Gastrocnemius medialis (tissue), 4 donors: ENCODE results near the gene COL1A2. TPM values are rescaled to one million over a fixed set of nuclear protein-coding genes. Genes with fewer than 3 reads are reported as not detected.

Experiments
- ATAC-seq, 2 donors: fragments of 150-250 bp; one replicate each; pipeline ENCODE4 v1.9.1; 2016
- DNase-seq, 2 donors: peaks; one replicate each; pipeline ENCODE4 v3.0.0-alpha.2; 2019
- H3K27ac ChIP-seq, 4 donors: fragments of 200-600 bp; sonication (generic); 1 replicate in 1 of 4; 2 replicates in 3 of 4; pipeline ENCODE4 v1.5.1; 2016 to 2018; ENCODE audit warnings: mild to moderate bottlenecking in 2 of 4, moderate library complexity in 1 of 4
- H3K27me3 ChIP-seq, 3 donors: fragments of 200-600 bp; sonication (generic) in 2 of 3; 1 replicate in 1 of 3; 2 replicates in 2 of 3; pipeline versions ENCODE4 v1.5.1 to v1.6.0; 2016 to 2019; ENCODE audit warnings: mild to moderate bottlenecking in 1 of 3, moderate library complexity in 1 of 3
- H3K36me3 ChIP-seq, 2 donors: fragments of 200-600 bp; sonication (generic) in 1 of 2; one replicate each; pipeline ENCODE4 v1.5.1; 2017 to 2018
- H3K4me1 ChIP-seq, 2 donors: fragments of 200-600 bp; sonication (generic) in 1 of 2; one replicate each; pipeline ENCODE4 v1.5.1; 2016 to 2017; ENCODE audit warnings: mild to moderate bottlenecking in 2 of 2
- H3K4me3 ChIP-seq, 4 donors: fragments of 200-600 bp; sonication (generic) in 3 of 4; 1 replicate in 1 of 4; 2 replicates in 3 of 4; pipeline ENCODE4 v1.5.1; 2016 to 2019; ENCODE audit warnings: mild to moderate bottlenecking in 2 of 4
- H3K9me3 ChIP-seq, 3 donors: fragments of 200-600 bp; sonication (generic) in 2 of 3; 1 replicate in 1 of 3; 2 replicates in 2 of 3; pipeline ENCODE4 v1.5.1; 2016 to 2019
- POLR2A ChIP-seq, 2 donors: fragments of 450-650 bp; IDR thresholded peaks; one replicate each; pipeline ENCODE4 v1.6.1; 2017; ENCODE audit warnings: antibody characterized with exemption in 2 of 2, mild to moderate bottlenecking in 2 of 2, moderate library complexity in 2 of 2
- in situ Hi-C, 4 donors: fragments of 200-750 bp; cut with MboI; loops; one replicate each; pipeline versions ENCODE4 v1.15.0 to v1.8.0; 2017; ENCODE audit warnings: low sequenced_read_pairs in 4 of 4
- intact Hi-C: fragments of 100-400 bp; cut with DNase I; formaldehyde crosslinking; loops from one replicate; pipeline ENCODE4 v1.15.1; 2023; ENCODE audit warnings: low total_unique reads
- total RNA-seq, 4 donors: library from RNA; depleted of rRNA; stranded (reverse); fragments of >200 nt; gene quantifications; one replicate each; pipeline versions ENCODE4 v1.1.0 to v1.2.3, GENCODE V29; 2016
- TF ChIP-seq, protein P1 (sequence below), 5 experiments: fragments of 450-650 bp in 3 of 5; fragments of 200-600 bp in 2 of 5; sonication (generic) in 2 of 5; IDR thresholded peaks in 4 of 5; conservative IDR thresholded peaks in 1 of 5; 1 replicate in 4 of 5; 2 replicates in 1 of 5; pipeline ENCODE4 v1.5.1; 2016 to 2019; ENCODE audit warnings: antibody characterized with exemption in 5 of 5, mild to moderate bottlenecking in 3 of 5, moderate library complexity in 3 of 5

The COL1A2 gene
- total RNA-seq, 4 donors from 2014 or later = 11.2 to 43.6 (median 18.7) TPM

DNA sequence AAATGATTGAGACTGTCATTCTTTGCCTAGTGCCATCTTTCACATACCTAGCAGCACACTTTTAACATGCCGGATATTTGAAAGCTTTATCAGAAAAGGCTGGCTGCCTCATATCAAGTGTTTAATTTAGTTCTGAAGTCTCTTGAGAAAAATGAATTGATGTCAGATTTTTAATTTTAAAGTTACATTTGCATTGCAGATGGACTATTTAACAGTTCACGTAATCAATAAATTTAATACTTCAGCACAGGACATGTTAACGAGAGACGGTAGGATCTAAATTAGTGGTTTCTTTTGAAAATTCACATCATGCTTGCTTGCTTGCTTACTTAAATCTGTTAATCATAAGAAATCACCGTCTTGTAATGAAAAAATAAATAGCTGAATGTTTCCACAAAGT is 51.6 kb downstream of the COL1A2 start:
- H3K9me3 ChIP-seq = no peaks in the 10 kb centered on the region
- H3K36me3 ChIP-seq = no peaks in the 10 kb centered on the region
- H3K4me3 ChIP-seq = no peak overlapping the region
- H3K4me1 ChIP-seq = no peaks in the 10 kb centered on the region
- in situ Hi-C loops = loop anchor here in 1 of 4 donors (5.0 kb wide), 1 partner anchor 1031 kb away; no protein-coding TSS in a partner anchor
- ATAC-seq = no peak
- no peak overlapping the region for H3K27ac ChIP-seq
- no peak for TF ChIP-seq POLR2A (IDR thresholded peaks at IDR 0.05)
- TF ChIP-seq, protein P1, sequence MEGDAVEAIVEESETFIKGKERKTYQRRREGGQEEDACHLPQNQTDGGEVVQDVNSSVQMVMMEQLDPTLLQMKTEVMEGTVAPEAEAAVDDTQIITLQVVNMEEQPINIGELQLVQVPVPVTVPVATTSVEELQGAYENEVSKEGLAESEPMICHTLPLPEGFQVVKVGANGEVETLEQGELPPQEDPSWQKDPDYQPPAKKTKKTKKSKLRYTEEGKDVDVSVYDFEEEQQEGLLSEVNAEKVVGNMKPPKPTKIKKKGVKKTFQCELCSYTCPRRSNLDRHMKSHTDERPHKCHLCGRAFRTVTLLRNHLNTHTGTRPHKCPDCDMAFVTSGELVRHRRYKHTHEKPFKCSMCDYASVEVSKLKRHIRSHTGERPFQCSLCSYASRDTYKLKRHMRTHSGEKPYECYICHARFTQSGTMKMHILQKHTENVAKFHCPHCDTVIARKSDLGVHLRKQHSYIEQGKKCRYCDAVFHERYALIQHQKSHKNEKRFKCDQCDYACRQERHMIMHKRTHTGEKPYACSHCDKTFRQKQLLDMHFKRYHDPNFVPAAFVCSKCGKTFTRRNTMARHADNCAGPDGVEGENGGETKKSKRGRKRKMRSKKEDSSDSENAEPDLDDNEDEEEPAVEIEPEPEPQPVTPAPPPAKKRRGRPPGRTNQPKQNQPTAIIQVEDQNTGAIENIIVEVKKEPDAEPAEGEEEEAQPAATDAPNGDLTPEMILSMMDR (IDR thresholded peaks at IDR 0.05 in 4 of 5, conservative IDR thresholded peaks at IDR 0.05 in 1 of 5) = no peak
- DNase-seq = no peak
- intact Hi-C loops = no loop called here
- H3K27me3 ChIP-seq = no peaks in the 10 kb centered on the region

- TF ChIP-seq, protein P1 (IDR thresholded peaks at IDR 0.05 in 4 of 5, conservative IDR thresholded peaks at IDR 0.05 in 1 of 5) = peak in 4 of 5 experiments; percentile 37 to 60 (median 56)
- no peak for TF ChIP-seq POLR2A (IDR thresholded peaks at IDR 0.05)
- Histone ChIP-seq H3K9me3 (no peaks in the 10 kb centered on the region), H3K4me3 (no peak overlapping the region), H3K36me3 (no peaks in the 10 kb centered on the region), H3K4me1 (peaks cover 5 to 9% of the 10 kb centered on the region in 2 donors), H3K27ac (no peak overlapping the region), H3K27me3 (no peaks in the 10 kb centered on the region)
- in situ Hi-C loops = loop anchor here in 1 of 4 donors (5.0 kb wide), 1 partner anchor 1028 kb away; no protein-coding TSS in a partner anchor
- intact Hi-C loops = no loop called here
- ATAC-seq (peak in 1 of 2 donors; percentile 58), DNase-seq (no peak)
These were observed 54.5 kb downstream of the COL1A2 start for GRCh38 chr7:94449151-94449725.

GRCh38 chr7:94450044-94450697 is 55.5 kb downstream of the COL1A2 start:
- H3K9me3 ChIP-seq = no peaks in the 10 kb centered on the region
- peaks cover 5 to 9% of the 10 kb centered on the region in 2 donors for H3K4me1 ChIP-seq
- no peak overlapping the region for H3K4me3 ChIP-seq
- ATAC-seq (no peak), DNase-seq (no peak)
- H3K27me3 ChIP-seq = no peaks in the 10 kb centered on the region
- intact Hi-C loops (loop anchor here (5.0 kb wide), 1 partner anchor 207 kb away; the partner anchor contains the start of gene SGCE), in situ Hi-C loops (loop anchor here in 2 of 4 donors (25.0 kb wide), 1 partner anchor 1037 kb away; the partner anchor contains the start of gene ASB4 (in 2 of the 2))
- no peak overlapping the region for H3K27ac ChIP-seq
- no peaks in the 10 kb centered on the region for H3K36me3 ChIP-seq
- TF ChIP-seq POLR2A (IDR thresholded peaks at IDR 0.05) = no peak
- TF ChIP-seq, protein P1 (IDR thresholded peaks at IDR 0.05 in 4 of 5, conservative IDR thresholded peaks at IDR 0.05 in 1 of 5) = no peak

- DNase-seq = no peak
- in situ Hi-C loops = loop anchor here in 2 of 4 donors (25.0 kb wide), 1 partner anchor 1036 kb away; the partner anchor contains the start of gene ASB4 (in 2 of the 2)
- ATAC-seq = peak in 1 of 2 donors; percentile 18
- Histone ChIP-seq H3K4me3 (no peak overlapping the region), H3K27me3 (no peaks in the 10 kb centered on the region), H3K36me3 (no peaks in the 10 kb centered on the region), H3K27ac (no peak overlapping the region), H3K9me3 (no peaks in the 10 kb centered on the region), H3K4me1 (peaks cover 5 to 9% of the 10 kb centered on the region in 2 donors)
- intact Hi-C loops = loop anchor here (5.0 kb wide), 1 partner anchor 206 kb away; the partner anchor contains the start of gene SGCE
- TF ChIP-seq, protein P1 (IDR thresholded peaks at IDR 0.05 in 4 of 5, conservative IDR thresholded peaks at IDR 0.05 in 1 of 5) = no peak
- no peak for TF ChIP-seq POLR2A (IDR thresholded peaks at IDR 0.05)
These were observed 56.5 kb downstream of the COL1A2 start for GRCh38 chr7:94451187-94451586.
